ENCODE measurements around the gene NPIPA5.
"Not testable (repeated sequence)": the region's sequence is repeated elsewhere in the genome, so short reads cannot be mapped to it uniquely, and the experiment has no call there.

Gene NPIPA5

GRCh38 chr16:15425861-15426260 lies 47.8 kb upstream of the NPIPA5 start:
- no peak for ATAC-seq
- TF ChIP-seq TCF4 (CRISPR knock-in tag; IDR thresholded peaks at IDR 0.05; ENCODE audit: borderline replicate concordance) (no peak), GLIS3 (CRISPR knock-in tag; IDR thresholded peaks at IDR 0.05) (no peak), CSRNP3 (CRISPR knock-in tag; IDR thresholded peaks at IDR 0.05) (no peak), CREB5 (CRISPR knock-in tag; IDR thresholded peaks at IDR 0.05; ENCODE audit: low read depth) (no peak), ZFP30 (CRISPR knock-in tag; IDR thresholded peaks at IDR 0.05) (no peak), ZNF8 (CRISPR knock-in tag; IDR thresholded peaks at IDR 0.05) (no peak)

- no peak for TF ChIP-seq ZNF8 (CRISPR knock-in tag; IDR thresholded peaks at IDR 0.05)
- TF ChIP-seq ISL1 (CRISPR knock-in tag; IDR thresholded peaks at IDR 0.05): no peak
- no peak for TF ChIP-seq CSRNP3 (CRISPR knock-in tag; IDR thresholded peaks at IDR 0.05)
- TF ChIP-seq ARNTL (CRISPR knock-in tag; IDR thresholded peaks at IDR 0.05; ENCODE audit: borderline replicate concordance, low read depth): no peak
- TF ChIP-seq CSDC2 (CRISPR knock-in tag; IDR thresholded peaks at IDR 0.05): no peak
- no peak for TF ChIP-seq CREB5 (CRISPR knock-in tag; IDR thresholded peaks at IDR 0.05; ENCODE audit: low read depth)
- no peak for TF ChIP-seq POU6F1 (CRISPR knock-in tag; IDR thresholded peaks at IDR 0.05; ENCODE audit: borderline replicate concordance, low read depth)
- no peak for TF ChIP-seq TOX (CRISPR knock-in tag; IDR thresholded peaks at IDR 0.05; ENCODE audit: borderline replicate concordance)
- TF ChIP-seq ZFP3 (CRISPR knock-in tag; IDR thresholded peaks at IDR 0.05): no peak
- TF ChIP-seq ESRRG (CRISPR knock-in tag; IDR thresholded peaks at IDR 0.05): no peak
- no peak for TF ChIP-seq TSHZ2 (CRISPR knock-in tag; IDR thresholded peaks at IDR 0.05)
- TF ChIP-seq ZFP30 (CRISPR knock-in tag; IDR thresholded peaks at IDR 0.05): no peak
- TF ChIP-seq SNAI2 (CRISPR knock-in tag; IDR thresholded peaks at IDR 0.05): no peak
- no peak for TF ChIP-seq RARB (CRISPR knock-in tag; IDR thresholded peaks at IDR 0.05)
- TF ChIP-seq BACH2 (CRISPR knock-in tag; IDR thresholded peaks at IDR 0.05; ENCODE audit: borderline replicate concordance): no peak
- no peak for ATAC-seq
These were observed 44.1 kb upstream of the NPIPA5 start for GRCh38 chr16:15422222-15422621.

GRCh38 chr16:15421696-15422095 lies 43.6 kb upstream of the NPIPA5 start:
- ATAC-seq: not testable (repeated sequence)

GRCh38 chr16:15418206-15418605 lies 40.1 kb upstream of the NPIPA5 start:
- no peak for ATAC-seq
- TF ChIP-seq OSR1 (CRISPR knock-in tag; IDR thresholded peaks at IDR 0.05) (no peak), CREB5 (CRISPR knock-in tag; IDR thresholded peaks at IDR 0.05; ENCODE audit: low read depth) (no peak), POU6F1 (CRISPR knock-in tag; IDR thresholded peaks at IDR 0.05; ENCODE audit: borderline replicate concordance, low read depth) (no peak), PATZ1 (CRISPR knock-in tag; IDR thresholded peaks at IDR 0.05; ENCODE audit: borderline replicate concordance) (no peak), ZNF70 (CRISPR knock-in tag; IDR thresholded peaks at IDR 0.05) (no peak), ZFP3 (CRISPR knock-in tag; IDR thresholded peaks at IDR 0.05) (no peak), RARB (CRISPR knock-in tag; IDR thresholded peaks at IDR 0.05) (no peak), TCF4 (CRISPR knock-in tag; IDR thresholded peaks at IDR 0.05; ENCODE audit: borderline replicate concordance) (no peak), ZFP30 (CRISPR knock-in tag; IDR thresholded peaks at IDR 0.05) (no peak)
